ENCODE measurements around the gene CALCOCO2. TPM values are rescaled to one million over a fixed set of nuclear protein-coding genes. Genes with fewer than 3 reads are reported as not detected.

The CALCOCO2 gene
- total RNA-seq, 1 experiment from 2014 or later: 23.1 TPM

- Histone ChIP-seq H3K23ac (ENCODE audit: insufficient read length, low read depth, low read length) (no peak overlapping the region), H3K4ac (ENCODE audit: low read depth, low read length) (no peak overlapping the region), H2BK15ac (ENCODE audit: low read depth, low read length) (no peak overlapping the region), H3K9ac (ENCODE audit: extremely low read depth, insufficient read length, low read length) (no peak overlapping the region), H3K56ac (ENCODE audit: insufficient read length, low read depth, low read length) (no peak overlapping the region), H3K14ac (ENCODE audit: insufficient read depth, low read length) (no peak overlapping the region), H2AFZ (ENCODE audit: low read length) (no peak overlapping the region), H3K79me1 (ENCODE audit: insufficient read depth, low read depth, low read length, poor library complexity, severe bottlenecking) (no peaks in the 10 kb centered on the region), H3K18ac (ENCODE audit: insufficient read length, low read depth, low read length) (no peak overlapping the region), H2BK5ac (ENCODE audit: insufficient read length, low read length) (no peak overlapping the region), H3K4me1 (ENCODE audit: insufficient read depth, low read length) (no peaks in the 10 kb centered on the region), H2AK5ac (ENCODE audit: insufficient read length, low read length) (no peak overlapping the region), H3K27me3 (ENCODE audit: insufficient read depth, low read length) (no peaks in the 10 kb centered on the region), H2BK120ac (ENCODE audit: low read depth, low read length, poor library complexity, severe bottlenecking) (no peak overlapping the region), H4K20me1 (ENCODE audit: control insufficient read depth, insufficient read depth, insufficient read length) (no peaks in the 10 kb centered on the region), H3T11ph (ENCODE audit: low read length) (no peak overlapping the region), H2BK12ac (ENCODE audit: insufficient read length, low read depth, low read length) (no peak overlapping the region), H4K91ac (ENCODE audit: insufficient read length, low read depth, low read length) (no peak overlapping the region), H3K23me2 (ENCODE audit: insufficient read length, low read depth, low read length, poor library complexity, severe bottlenecking) (no peaks in the 10 kb centered on the region), H4K5ac (ENCODE audit: insufficient read length, low read depth, low read length) (no peak overlapping the region), H2BK20ac (ENCODE audit: low read depth, low read length, poor library complexity, severe bottlenecking) (no peak overlapping the region), H3K27ac (ENCODE audit: insufficient read length, low read depth, low read length) (no peak overlapping the region), H3K9me3 (ENCODE audit: control insufficient read depth, low read depth, low read length) (no peaks in the 10 kb centered on the region), H4K8ac (replicated peaks; ENCODE audit: insufficient read length, low read depth, low read length) (no peak overlapping the region), H3K79me2 (ENCODE audit: insufficient read depth, low read length) (no peaks in the 10 kb centered on the region), H3K4me2 (ENCODE audit: insufficient read depth, insufficient read length, low read length) (peak overlapping the region; percentile 22)
- H3K36me3 Mint-ChIP-seq (ENCODE audit: insufficient read depth in 1 of 3, low read depth in 3 of 3): no peaks in the 10 kb centered on the region
- no peak overlapping the region for H3K4me3 Mint-ChIP-seq
- H3K27me3 Mint-ChIP-seq (ENCODE audit: low read depth): peaks cover 32% of the 10 kb centered on the region
- WGBS (ENCODE audit: extremely low coverage, insufficient read length, low lambda C conversion rate): no CpG with 5 or more reads among the region's 9 CpGs
- peaks cover 4 to 7% of the 10 kb centered on the region in 2 experiments; a peak in 2 of 4 replicates for H3K4me1 Mint-ChIP-seq
- peak; percentile 93 for DNase-seq
- H3K9me3 Mint-ChIP-seq: no peaks in the 10 kb centered on the region
- H3K27ac Mint-ChIP-seq: no peak overlapping the region; a peak in 1 of 7 replicates
- TF ChIP-seq CTCF (conservative IDR thresholded peaks at IDR 0.05): peak; percentile 95
These were observed 25.9 kb upstream of the CALCOCO2 start for GRCh38 chr17:48804936-48805411.
